Endothelial cell of umbilical vein (primary cell): Measurements from ENCODE around the gene ZNF644. TPM values are rescaled to one million over a fixed set of nuclear protein-coding genes. Genes with fewer than 3 reads are reported as not detected.

ENCODE experiments used
- BruUV-seq: library from RNA; stranded (reverse); fragments of 400-500 nt; replicated peaks from 2 replicates; lab custom pipeline; 2021; lab: Mats Ljungman, UMichigan
- CTCF ChIA-PET: fragments of 300-600, 350-600 bp; sonication (Branson Sonifier 250); formaldehyde crosslinking; loops from one replicate; lab custom pipeline; 2021; ENCODE audit warnings: antibody characterized with exemption, inconsistent platforms; lab: Charles Lee
- POLR2A ChIA-PET: fragments of 300-600, 350-600 bp; sonication (Branson Sonifier 250); formaldehyde crosslinking; loops from one replicate; lab custom pipeline; 2021; ENCODE audit warnings: antibody characterized with exemption, inconsistent platforms; lab: Charles Lee
- DNase-seq: peaks from one replicate; pipeline ENCODE4 v3.0.0-alpha.2; 2011; ENCODE audit warnings: low read depth, low spot score
- FAIRE-seq: peaks from 2 replicates; lab custom pipeline; 2011; peaks lifted over from hg19 to GRCh38; lab: Jason Lieb, UNC
- H2AFZ ChIP-seq: 2 replicates; pipeline ENCODE4 v1.6.0; 2012; ENCODE audit warnings: low read depth, low read length, control low read depth, inconsistent platforms
- H3K27ac ChIP-seq: 2 replicates; pipeline ENCODE4 v1.5.1; 2011; ENCODE audit warnings: low read depth, mild to moderate bottlenecking, control low read depth, low read length, moderate library complexity; ENCODE audit not compliant: insufficient read depth
- H3K27me3 ChIP-seq, 2 experiments: 2 replicates each; pipeline versions ENCODE4 v1.6.0 to v1.6.1; 2011; ENCODE audit warnings: low read length in 2 of 2, mixed read lengths in 1 of 2; ENCODE audit not compliant: control insufficient read depth in 2 of 2, insufficient read depth in 2 of 2
- H3K36me3 ChIP-seq, 2 experiments: 2 replicates in 1 of 2; 3 replicates in 1 of 2; pipeline ENCODE4 v1.5.1; 2011; ENCODE audit warnings: low read length in 2 of 2, mild to moderate bottlenecking in 1 of 2, moderate library complexity in 1 of 2; ENCODE audit not compliant: control insufficient read depth in 2 of 2, insufficient read depth in 2 of 2; ENCODE audit errors: extremely low read depth in 1 of 2
- H3K4me1 ChIP-seq: 3 replicates; pipeline ENCODE4 v1.5.1; 2011; ENCODE audit warnings: mild to moderate bottlenecking, low read length; ENCODE audit not compliant: control insufficient read depth, insufficient read depth; ENCODE audit errors: extremely low read depth
- H3K4me2 ChIP-seq: 2 replicates; pipeline ENCODE4 v1.6.1; 2011; ENCODE audit warnings: low read length, control low read depth, mixed read lengths; ENCODE audit not compliant: insufficient read depth
- H3K4me3 ChIP-seq, 3 experiments: fragments of 200-600 bp in 1 of 3; sonication (generic), shearing (Covaris generic) in 1 of 3; replicated peaks in 1 of 3; 2 replicates each; pipeline ENCODE4 v1.5.1; 2011 to 2016; ENCODE audit warnings: control low read depth in 3 of 3, low read length in 3 of 3, mild to moderate bottlenecking in 2 of 3, inconsistent platforms in 1 of 3, low read depth in 1 of 3, moderate library complexity in 1 of 3; ENCODE audit not compliant: insufficient read depth in 1 of 3
- H3K79me2 ChIP-seq: 2 replicates; pipeline ENCODE4 v1.6.0; 2012; ENCODE audit warnings: low read length, inconsistent platforms; ENCODE audit not compliant: control insufficient read depth, insufficient read depth
- H3K9ac ChIP-seq: replicated peaks from 2 replicates; pipeline ENCODE3; 2011; ENCODE audit warnings: low read length, control low read depth; ENCODE audit not compliant: insufficient read depth; ENCODE audit errors: extremely low read depth
- H3K9me1 ChIP-seq: replicated peaks from 3 replicates; pipeline ENCODE4 v1.6.0; 2011; ENCODE audit warnings: mild to moderate bottlenecking, low read length; ENCODE audit not compliant: control insufficient read depth, insufficient read depth; ENCODE audit errors: extremely low read depth
- H3K9me3 ChIP-seq: replicated peaks from 2 replicates; pipeline ENCODE4 v1.5.1; 2012; ENCODE audit warnings: low read length, inconsistent platforms; ENCODE audit not compliant: control insufficient read depth, insufficient read depth
- H4K20me1 ChIP-seq: replicated peaks from 2 replicates; pipeline ENCODE3; 2011; ENCODE audit warnings: mild to moderate bottlenecking, low read length; ENCODE audit not compliant: control insufficient read depth, insufficient read depth; ENCODE audit errors: extremely low read depth
- EZH2 ChIP-seq: IDR thresholded peaks from 2 replicates; pipeline ENCODE4 v1.6.1; 2012; ENCODE audit warnings: borderline replicate concordance, low read depth, mild to moderate bottlenecking, moderate library complexity, low read length, inconsistent platforms; ENCODE audit not compliant: severe bottlenecking
- FOS ChIP-seq: IDR thresholded peaks from 2 replicates; pipeline ENCODE4 v1.6.1; 2011; ENCODE audit warnings: mild to moderate bottlenecking, low read length, moderate library complexity, borderline replicate concordance; ENCODE audit not compliant: insufficient read depth
- GATA2 ChIP-seq: IDR thresholded peaks from 2 replicates; pipeline ENCODE4 v1.7.0; 2011; ENCODE audit warnings: low read depth, mild to moderate bottlenecking, moderate library complexity, mixed read lengths, low read length; ENCODE audit not compliant: insufficient read length, insufficient read depth
- JUN ChIP-seq: IDR thresholded peaks from 2 replicates; pipeline ENCODE4 v1.6.1; 2011; ENCODE audit warnings: borderline replicate concordance, low read depth; ENCODE audit not compliant: insufficient read length, insufficient read depth
- MYC ChIP-seq: IDR thresholded peaks from one replicate; pipeline ENCODE4 v1.6.1; 2011; ENCODE audit warnings: mild to moderate bottlenecking, low read depth, low read length
- POLR2A ChIP-seq: IDR thresholded peaks from 2 replicates; pipeline ENCODE4 v1.6.1; 2012; ENCODE audit warnings: low read depth, mild to moderate bottlenecking, control low read depth, low read length
- POLR2AphosphoS5 ChIP-seq: IDR thresholded peaks from 2 replicates; pipeline ENCODE4 v1.6.1; 2012; ENCODE audit warnings: low read depth, mild to moderate bottlenecking, control low read depth, low read length, moderate library complexity; ENCODE audit not compliant: insufficient read depth
- dilution Hi-C: fragments of 300-500 bp; cut with MboI; formaldehyde crosslinking; loops from one replicate; pipeline ENCODE4 v1.15.0; 2019; ENCODE audit warnings: low sequenced_read_pairs; ENCODE audit not compliant: extremely low pct_ligation_motif_present
- intact Hi-C: fragments of 100-400 bp; cut with micrococcal nuclease; formaldehyde crosslinking; loops from one replicate; pipeline ENCODE4 v1.10.0; 2022
- polyA plus RNA-seq, 4 experiments: library from polyadenylated mRNA; depleted of rRNA in 3 of 4; stranded (reverse) in 3 of 4; unstranded in 1 of 4; fragments of >200 nt; gene quantifications; 2 replicates each; pipeline versions ENCODE4 v1.2.1 to v1.2.3, GENCODE V29; 2011 to 2012; ENCODE audit warnings: missing spikeins in 1 of 4
- total RNA-seq: library from RNA; stranded (reverse); gene quantifications from 2 replicates; pipeline ENCODE4 v1.2.3, GENCODE V29; 2021
- TF ChIP-seq, protein P1 (sequence below): IDR thresholded peaks from 2 replicates; pipeline ENCODE4 v1.6.1; 2011; ENCODE audit not compliant: insufficient read depth, insufficient read length
- TF ChIP-seq, protein P2 (sequence below), 2 donors: IDR thresholded peaks; 1 replicate in 1 of 2; 2 replicates in 1 of 2; pipeline ENCODE4 v1.5.1; 2011; ENCODE audit warnings: low read length in 2 of 2, mild to moderate bottlenecking in 2 of 2, moderate library complexity in 2 of 2, control low read depth in 1 of 2, inconsistent platforms in 1 of 2, low read depth in 1 of 2; ENCODE audit not compliant: insufficient read depth in 1 of 2; ENCODE audit errors: extremely low read depth in 1 of 2

The ZNF644 gene
- total and polyA plus RNA-seq, 2 donors (not counting 3 experiments of a cell fraction or from before 2014, with no cell fraction given): 7.2 to 47.0 TPM

- ChIA-PET CTCF (interaction anchor here (1.2 kb wide), 1 partner anchor 9 kb away, joined by 3 read pairs; no protein-coding TSS in a partner anchor), POLR2A (no interaction called here)
- Histone ChIP-seq H3K27ac (no peak overlapping the region), H3K9me1 (no peaks in the 10 kb centered on the region), H3K27me3 (no peaks in the 10 kb centered on the region), H3K9me3 (no peaks in the 10 kb centered on the region), H3K36me3 (no peaks in the 10 kb centered on the region), H2AFZ (no peak overlapping the region), H3K4me3 (no peak overlapping the region), H3K4me2 (no peak overlapping the region), H3K9ac (no peak overlapping the region), H3K4me1 (no peaks in the 10 kb centered on the region), H3K79me2 (peaks cover 73% of the 10 kb centered on the region), H4K20me1 (peaks cover 5% of the 10 kb centered on the region)
- DNase-seq: no peak
- no peak for FAIRE-seq
- TF ChIP-seq, protein P1, sequence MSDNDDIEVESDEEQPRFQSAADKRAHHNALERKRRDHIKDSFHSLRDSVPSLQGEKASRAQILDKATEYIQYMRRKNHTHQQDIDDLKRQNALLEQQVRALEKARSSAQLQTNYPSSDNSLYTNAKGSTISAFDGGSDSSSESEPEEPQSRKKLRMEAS: no peak
- no peak for TF ChIP-seq MYC
- TF ChIP-seq POLR2A: no peak
- TF ChIP-seq, protein P2, sequence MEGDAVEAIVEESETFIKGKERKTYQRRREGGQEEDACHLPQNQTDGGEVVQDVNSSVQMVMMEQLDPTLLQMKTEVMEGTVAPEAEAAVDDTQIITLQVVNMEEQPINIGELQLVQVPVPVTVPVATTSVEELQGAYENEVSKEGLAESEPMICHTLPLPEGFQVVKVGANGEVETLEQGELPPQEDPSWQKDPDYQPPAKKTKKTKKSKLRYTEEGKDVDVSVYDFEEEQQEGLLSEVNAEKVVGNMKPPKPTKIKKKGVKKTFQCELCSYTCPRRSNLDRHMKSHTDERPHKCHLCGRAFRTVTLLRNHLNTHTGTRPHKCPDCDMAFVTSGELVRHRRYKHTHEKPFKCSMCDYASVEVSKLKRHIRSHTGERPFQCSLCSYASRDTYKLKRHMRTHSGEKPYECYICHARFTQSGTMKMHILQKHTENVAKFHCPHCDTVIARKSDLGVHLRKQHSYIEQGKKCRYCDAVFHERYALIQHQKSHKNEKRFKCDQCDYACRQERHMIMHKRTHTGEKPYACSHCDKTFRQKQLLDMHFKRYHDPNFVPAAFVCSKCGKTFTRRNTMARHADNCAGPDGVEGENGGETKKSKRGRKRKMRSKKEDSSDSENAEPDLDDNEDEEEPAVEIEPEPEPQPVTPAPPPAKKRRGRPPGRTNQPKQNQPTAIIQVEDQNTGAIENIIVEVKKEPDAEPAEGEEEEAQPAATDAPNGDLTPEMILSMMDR (IDR thresholded peaks at IDR 0.05; ENCODE audit: extremely low read depth in 1 of 2, insufficient read depth in 1 of 2, low read depth in 1 of 2, low read length in 2 of 2): no peak
- TF ChIP-seq POLR2AphosphoS5: no peak
- no peak for TF ChIP-seq JUN
- no peak for TF ChIP-seq EZH2
- no peak for TF ChIP-seq GATA2
- no peak for TF ChIP-seq FOS
- dilution Hi-C loops: no loop called here
- intact Hi-C loops: no loop called here
- BruUV-seq: no TSS peak
Observed at GRCh38 chr1:90926971-90927370, 94.9 kb downstream of the ZNF644 start.
